Fibroblast of upper back skin (primary cell): Measurements from ENCODE around the gene DZIP1L.
"Not testable (repeated sequence)": the region's sequence is repeated elsewhere in the genome, so short reads cannot be mapped to it uniquely, and the experiment has no call there.

Experiments used
- DNase-seq: peaks from one replicate; pipeline ENCODE4 v3.0.0-alpha.2; 2013

DZIP1L gene, protein sequence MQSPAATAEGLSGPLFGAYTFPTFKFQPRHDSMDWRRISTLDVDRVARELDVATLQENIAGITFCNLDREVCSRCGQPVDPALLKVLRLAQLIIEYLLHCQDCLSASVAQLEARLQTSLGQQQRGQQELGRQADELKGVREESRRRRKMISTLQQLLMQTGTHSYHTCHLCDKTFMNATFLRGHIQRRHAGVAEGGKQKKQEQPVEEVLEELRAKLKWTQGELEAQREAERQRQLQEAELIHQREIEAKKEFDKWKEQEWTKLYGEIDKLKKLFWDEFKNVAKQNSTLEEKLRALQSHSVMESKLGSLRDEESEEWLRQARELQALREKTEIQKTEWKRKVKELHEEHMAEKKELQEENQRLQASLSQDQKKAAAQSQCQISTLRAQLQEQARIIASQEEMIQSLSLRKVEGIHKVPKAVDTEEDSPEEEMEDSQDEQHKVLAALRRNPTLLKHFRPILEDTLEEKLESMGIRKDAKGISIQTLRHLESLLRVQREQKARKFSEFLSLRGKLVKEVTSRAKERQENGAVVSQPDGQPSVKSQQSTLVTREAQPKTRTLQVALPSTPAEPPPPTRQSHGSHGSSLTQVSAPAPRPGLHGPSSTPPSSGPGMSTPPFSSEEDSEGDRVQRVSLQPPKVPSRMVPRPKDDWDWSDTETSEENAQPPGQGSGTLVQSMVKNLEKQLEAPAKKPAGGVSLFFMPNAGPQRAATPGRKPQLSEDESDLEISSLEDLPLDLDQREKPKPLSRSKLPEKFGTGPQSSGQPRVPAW

DNA sequence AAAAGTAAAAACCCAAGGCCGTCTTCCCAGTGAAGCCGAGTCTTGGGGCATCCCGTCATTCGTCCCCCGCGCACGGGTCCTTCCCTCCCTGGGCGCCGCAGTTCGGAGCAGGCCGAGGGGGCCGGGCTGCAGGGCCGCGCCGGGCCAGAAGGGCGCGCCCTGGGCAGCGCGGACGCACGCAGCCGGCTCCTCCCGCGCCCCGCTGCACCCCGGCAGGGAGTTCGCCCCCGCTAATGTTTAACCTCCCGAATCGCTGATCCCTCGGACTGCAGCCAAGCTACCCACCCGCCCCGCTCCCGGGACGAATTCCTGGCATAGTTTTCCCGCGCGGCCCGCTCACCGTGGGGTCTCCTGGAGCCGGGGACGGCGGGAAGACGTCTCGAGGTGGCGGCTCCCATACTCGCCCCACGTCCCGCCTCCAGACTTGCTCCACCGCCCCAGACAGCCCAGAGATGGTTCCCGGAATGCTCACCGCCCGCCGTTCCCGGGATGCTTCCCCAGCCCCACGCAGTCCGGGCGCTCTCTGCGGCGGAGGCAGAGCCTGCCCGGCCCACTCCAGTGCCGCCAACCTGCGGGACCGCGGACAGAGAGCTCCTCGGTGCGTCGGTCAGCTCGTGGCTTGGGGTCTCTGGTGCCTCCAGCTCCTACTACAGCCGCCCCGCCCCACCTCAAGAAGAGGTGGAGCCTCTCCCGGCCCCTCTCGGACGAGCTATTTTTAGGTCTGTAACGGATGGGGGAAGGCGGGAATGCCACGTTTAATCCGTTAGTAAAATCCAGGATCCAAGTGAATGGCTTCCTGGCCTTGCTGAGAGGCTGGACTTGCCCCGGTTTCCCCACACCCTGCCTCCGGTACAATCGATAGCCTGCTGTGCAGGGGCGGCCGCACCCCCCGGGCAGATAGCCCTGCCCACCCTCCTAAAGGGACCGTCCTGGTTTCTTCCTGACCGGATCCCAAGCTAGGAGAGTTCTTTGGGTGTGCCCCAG, at the start of gene DZIP1L:
Gene DZIP1L (minus strand): TSS at position 621 of the 984 bp plus-strand sequence. CDS start 11,637 bp downstream, outside the sequence.
- DNase-seq, result peak; percentile 87

DNA sequence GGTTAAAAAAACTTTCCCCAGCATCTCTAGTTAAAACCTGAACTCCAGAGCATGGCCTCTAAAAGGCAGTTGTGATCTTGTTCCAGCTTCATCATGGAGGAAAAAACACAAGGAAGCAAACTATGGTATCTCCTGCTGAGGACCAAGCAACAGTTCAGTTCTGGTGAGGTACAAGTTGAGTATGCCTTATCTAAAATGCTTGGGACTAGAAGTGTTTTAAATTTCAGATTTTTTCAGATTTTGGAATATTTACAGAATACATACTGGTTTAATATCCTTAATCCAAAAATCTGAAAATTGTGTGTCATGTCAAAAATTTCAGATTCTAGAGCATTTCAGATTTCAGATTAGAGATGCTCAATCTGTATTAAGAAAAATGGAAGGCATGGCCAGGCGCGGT, 49.7 kb upstream of the DZIP1L start:
- DNase-seq, result no peak

DNA sequence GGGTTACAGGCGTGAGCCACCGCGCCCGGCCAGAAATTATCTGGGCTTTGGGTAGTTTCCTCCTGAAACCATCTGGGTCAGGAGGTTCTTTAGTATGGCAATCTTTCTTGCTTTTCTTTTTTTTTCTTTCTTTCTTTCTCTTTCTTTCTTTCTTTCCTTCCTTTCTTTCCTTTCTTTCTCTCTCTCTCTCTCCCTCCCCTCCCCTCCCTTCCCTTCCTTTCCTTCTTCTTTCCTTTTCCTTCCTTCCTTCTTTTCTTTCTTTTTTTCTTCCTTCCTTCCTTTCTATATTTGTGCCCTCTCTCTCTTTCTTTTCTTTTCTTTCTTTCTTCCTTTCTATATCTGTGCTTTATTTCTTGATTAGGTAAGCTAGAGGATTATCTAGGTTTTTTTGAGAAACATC, 42.3 kb upstream of the DZIP1L start:
- no peak for DNase-seq

DNA sequence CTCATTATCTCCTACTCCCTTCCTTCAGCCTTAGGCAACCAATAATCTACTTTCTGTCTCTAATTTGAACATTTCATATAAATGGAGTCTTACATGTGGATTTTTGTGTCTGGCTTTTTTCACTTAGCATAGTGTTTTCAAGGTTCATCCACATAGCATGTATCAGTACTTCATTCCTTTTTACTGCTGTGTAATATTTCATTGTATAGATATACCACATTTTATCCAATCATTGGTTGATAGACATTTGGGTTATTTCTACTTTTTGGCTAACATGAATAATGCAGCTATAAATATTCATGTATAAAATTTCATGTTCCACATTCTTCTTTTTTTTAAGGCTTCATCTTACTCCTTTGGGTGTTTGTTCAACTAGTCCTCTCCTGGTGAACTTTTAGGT, 39.1 kb upstream of the DZIP1L start:
- no peak for DNase-seq

DNA sequence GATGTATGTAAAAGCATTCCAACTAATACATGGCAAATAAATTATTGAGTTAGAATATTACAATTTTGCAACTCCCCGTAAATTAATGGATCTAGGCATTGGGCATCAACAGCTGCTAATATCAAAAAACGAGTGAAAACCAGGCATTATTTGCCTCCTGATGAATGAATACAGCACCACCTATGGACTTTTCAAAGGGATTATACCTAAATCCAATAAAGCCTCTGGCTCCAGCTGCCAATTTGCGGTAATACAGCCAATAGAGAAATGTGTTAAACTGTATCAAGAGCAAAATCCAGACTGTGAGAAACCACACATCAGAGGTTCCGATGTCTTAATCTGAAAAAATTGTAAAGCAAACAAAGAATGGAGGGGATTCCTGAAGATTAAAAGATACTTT, 33.1 kb upstream of the DZIP1L start:
- DNase-seq, result no peak

DNA sequence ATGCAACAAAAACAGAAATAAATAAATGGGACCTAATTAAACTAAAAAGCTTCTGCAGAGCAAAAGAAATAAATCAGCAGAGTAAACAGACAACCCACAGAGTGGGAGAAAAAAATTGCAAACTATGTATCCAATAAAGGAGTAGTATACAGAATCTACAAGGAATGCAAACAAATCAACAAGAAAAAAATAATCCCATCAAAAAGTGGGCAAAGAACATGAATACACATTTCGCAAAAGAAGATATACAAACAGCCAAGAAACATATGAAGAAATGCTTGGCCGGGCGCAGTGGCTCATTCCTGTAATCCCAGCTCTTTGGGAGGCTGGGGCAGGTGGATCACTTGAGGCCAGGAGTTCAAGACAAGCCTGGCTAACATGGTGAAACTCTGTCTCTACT, 26.8 kb upstream of the DZIP1L start:
- DNase-seq, result not testable (repeated sequence)

DNA sequence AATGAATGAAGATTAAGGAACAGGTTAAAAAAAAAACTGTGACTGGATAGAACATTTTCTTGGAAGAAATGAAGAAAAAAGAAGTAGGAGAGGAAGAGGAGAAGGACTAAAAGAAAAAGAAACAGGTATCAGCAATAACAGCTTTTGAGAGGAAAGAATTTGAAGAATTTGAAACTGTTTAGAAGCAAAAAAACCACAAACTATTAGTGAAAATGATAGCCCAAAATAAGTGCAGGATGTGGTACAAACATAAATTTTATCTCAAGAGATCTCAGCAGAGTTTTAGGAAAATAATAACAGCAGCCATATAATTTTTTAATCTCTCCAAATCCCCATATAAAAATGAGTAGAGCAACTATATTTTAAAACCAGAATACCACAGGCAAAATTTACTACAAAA, 25.5 kb upstream of the DZIP1L start:
- no peak for DNase-seq

DNA sequence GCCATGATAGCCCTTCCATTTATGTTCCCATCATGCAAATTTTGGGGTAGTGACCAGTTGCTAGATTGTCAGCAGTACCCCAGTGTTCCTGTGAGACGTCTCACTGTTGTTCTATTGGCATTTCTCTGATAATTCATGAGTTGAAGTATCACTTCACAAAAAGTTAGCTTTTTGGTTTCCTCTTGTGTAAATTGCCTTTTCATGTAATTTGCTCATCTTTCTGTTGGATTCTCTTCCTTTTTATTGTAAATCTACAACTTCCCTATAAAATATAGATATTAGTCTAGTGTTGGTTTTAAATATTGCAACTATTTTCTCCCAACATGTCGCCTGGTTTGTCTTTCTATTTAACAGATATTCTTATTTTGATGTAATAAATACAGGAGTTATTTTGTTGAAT, 24.3 kb upstream of the DZIP1L start:
- no peak for DNase-seq

DNA sequence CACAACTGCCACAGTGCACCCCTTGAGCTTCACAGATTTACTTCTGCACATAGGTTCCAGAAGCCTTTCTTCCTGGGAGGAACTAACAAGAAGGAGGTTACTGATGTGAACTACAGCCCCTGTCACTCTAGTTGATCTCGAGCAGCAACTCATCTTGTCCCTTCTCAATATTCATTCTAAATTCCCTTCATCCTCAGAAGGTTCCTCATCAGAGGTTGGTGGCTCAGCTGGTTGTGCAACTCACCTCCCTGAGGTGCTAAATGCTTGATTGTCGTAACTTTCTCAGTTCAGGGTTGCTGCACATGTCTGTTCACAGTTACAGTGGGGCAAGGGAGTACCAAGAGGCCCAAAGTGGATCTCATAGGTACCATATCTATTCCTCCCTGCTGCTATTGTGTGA, 22.5 kb upstream of the DZIP1L start:
- DNase-seq, result no peak

DNA sequence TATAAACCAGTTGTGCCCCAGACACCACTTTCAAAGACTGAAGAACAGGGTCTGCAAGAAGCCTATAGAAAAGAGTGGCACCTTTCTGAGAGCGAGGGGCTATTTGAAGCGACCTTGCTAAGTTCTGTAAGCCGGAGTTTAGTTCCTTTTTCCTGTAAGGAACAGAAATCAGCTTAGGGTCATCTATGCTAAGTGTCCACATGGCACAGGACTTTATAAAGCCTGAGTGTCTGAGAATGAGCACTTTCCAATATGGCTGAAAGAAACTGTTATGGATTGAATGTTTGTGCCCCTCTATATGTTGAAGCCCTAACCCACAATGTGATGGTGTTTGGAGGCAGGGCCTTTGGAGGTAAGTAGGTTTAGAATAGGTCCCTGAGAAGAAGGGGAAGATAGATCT, 20.8 kb upstream of the DZIP1L start:
- no peak for DNase-seq

DNA sequence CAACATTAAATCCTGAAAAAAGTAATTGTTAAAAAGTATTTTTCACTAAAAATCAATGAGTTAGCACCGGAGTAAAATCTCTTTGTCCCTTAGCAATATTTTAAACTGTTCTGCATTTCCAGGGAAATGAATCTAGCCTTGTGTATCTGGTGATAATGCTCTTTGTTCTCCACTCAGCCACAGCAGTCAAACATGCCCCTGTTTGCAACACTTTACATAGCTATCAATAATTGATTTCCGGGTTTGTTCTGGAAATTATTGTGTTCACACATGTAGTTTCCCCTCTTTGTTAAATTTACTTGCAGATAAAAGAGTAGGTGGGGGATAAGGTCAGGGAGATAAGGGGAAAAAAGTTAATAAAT, 20.4 kb upstream of the DZIP1L start:
- DNase-seq, result no peak

DNA sequence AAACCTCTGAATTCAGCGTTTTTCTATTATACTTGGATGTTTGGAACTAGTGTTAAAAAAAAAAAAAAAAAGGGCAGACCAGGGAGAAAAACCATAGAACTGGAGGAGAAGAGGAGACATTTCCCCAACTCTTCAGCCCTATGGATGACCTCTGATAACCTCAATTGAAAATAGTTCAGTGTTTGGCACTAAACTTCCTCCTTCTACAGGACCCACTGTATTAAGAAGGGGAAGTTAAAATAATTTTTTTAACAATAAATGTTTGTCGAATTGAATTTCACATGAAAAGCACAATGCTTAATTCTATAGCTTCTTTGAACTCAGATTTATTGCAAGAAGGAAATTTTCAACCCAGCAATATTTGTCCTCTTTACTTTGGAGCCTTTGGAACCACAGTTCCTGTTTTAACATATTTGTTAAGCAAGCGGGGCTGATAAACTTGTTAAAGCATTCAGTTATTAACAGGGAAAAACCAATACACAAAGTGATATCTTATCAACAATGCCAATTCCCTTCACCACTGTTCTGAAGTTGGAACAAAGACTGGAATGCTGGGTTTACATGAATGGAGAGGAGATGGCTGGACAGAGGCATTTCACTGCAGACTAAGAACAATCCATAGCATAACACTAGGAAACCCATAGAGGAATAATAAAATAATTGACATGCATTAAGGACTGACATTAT, 19.9 kb upstream of the DZIP1L start:
- DNase-seq, result no peak

DNA sequence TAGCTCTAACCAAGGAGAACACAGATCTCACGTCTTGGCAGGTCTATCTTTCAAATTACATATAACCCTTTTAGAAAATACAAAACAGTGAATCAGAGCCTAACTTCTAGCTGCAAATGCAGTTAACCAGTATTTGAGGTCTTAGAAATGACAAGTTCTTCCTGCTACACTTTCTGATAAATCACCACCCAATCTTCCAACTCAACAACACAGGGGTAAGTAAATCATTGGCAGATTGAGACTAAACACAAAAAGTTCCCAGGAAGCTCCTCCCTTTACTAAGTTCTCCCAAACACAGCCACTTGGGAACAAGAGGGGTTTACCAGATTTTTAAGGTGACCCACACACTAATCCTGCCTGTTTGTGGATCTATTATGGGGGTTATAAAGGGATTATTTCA, 16.8 kb upstream of the DZIP1L start, which contains the start of gene A4GNT:
Gene A4GNT (minus strand): TSS at position 152 of the 400 bp plus-strand sequence. CDS start 1,134 bp downstream, outside the sequence.
- no peak for DNase-seq

DNA sequence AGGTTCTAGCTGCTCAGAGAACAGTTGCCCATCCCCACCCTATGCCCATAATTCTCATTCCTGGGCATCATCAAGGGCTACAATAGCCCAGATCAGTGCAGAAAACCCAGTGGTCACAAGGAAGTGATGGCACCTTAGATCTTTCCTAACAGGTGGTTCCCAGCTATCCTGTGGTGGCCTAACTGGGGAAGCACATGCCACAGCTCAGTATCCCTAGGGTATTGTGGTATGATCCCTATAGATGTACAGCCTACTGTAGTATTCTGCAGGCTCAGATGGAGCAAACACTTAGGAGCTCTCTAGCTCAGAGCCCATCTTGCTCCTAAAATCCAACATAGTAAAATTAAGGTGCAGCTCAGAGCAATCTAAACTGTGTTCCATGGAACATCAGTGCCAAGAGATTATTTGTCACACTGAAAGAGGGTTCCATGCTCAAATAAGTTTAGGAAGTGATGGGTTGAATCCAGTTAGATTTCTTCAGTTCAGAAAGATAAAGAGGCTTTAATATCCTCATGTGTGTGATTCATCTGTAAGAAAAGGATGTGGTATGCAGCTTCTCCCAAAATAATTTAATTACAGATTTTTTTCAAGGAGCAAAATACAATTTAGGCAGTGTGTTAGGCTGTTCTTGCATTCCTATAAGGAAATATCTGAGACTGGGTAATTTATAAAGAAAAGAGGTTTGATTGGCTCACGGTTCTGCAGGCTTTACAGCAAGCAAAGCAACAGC, 12.4 kb upstream of the DZIP1L start:
- no peak for DNase-seq

DNA sequence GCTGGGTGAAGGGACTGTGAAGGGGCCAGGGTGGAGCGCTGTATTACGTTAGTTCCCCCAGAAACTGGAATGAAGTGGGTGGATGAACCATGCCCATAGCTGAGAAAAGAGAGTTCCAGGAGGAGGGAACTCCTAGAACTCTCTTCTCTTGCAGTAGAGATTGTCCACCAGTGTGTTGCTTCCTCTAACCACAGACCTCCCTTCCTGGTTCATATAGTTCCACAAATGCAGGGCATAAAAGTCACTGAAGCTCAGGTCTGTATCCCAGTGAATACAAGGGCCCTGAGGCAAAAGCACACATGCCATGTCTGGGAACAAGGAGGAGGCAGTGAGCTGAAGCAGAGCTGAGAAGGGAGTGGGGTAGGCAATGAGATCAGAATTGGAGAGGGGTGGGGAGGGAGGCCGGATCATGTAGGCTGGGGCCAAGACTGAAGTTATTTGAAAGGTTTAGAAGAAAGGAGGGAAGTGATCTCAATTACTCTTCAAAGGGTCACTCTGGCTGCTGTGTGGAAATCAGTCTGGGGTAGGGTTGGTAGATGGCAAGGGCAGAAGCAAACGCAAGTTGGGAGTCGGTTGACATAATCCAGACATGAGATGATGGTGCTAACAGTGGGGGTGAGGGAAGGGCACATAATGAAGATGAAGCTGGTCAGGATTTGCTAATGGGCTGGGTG, 10.3 kb upstream of the DZIP1L start:
- no peak for DNase-seq

DNA sequence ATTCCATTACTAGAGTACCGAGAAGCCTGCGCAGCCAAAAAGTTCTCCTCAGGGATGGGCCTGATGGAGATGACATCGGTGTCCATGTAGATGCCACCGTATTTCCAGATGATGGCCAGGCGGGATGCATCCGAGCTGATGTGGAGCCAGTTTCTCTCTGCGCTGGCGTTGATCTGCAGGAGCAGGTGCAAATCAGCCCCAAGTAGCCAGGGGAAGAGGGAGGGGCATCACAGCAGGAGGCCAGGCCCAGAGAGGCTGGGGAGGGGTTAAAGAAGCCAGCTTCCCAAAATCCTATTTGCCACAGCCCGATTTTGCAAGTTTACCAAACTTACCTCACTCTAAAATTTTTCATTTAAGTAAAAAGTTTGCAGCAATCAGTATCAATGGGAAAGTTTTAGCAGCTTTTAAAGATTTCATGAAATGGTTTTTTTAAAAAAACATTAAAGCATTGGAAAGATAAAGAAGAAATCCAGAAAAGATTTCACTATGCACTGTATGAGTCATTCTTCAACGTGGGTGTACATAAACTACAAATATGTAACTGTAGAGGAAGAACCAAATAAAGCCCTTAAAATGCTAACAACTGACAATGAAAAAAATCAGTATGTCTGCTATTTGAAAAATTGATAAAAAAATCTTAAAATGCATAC, 9.4 kb upstream of the DZIP1L start:
- peak; percentile 41 for DNase-seq

DNA sequence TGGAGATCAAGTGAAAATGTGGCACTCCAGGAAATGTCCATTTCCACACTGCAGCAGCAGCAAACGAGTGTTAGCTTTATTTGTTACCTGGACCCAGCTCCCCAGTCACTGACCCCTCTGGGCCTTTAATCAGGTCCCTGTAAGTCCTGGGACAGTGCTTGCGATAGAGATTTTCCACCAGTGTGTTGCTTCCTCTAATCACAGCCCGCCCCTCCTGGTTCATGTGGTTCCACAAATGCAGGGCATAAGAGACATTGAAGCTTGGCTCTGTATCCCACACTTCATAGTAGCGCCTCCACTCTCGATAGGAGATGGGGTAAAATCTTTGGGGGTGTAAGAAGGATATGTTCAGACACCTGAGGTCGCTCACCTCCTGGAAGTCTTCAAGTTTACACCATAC, 8.8 kb upstream of the DZIP1L start:
- DNase-seq, result no peak

DNA sequence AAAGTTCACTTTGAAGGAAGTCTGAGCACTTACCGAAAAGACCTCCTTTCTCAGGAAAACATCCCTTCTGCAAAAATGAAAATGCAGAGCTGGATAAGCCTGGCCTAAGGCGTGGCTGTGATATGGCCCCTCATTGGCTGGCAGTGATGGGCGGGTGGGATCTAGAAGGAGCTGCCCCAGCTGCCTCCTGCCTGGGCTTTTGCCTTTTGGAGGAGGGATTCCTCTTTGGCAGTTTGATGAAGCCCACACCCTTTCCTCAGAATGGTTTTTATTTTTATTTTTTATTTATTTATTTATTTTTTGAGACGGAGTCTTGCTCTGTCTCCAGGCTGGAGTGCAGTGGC, 4.0 kb upstream of the DZIP1L start:
- DNase-seq, result no peak

DNA sequence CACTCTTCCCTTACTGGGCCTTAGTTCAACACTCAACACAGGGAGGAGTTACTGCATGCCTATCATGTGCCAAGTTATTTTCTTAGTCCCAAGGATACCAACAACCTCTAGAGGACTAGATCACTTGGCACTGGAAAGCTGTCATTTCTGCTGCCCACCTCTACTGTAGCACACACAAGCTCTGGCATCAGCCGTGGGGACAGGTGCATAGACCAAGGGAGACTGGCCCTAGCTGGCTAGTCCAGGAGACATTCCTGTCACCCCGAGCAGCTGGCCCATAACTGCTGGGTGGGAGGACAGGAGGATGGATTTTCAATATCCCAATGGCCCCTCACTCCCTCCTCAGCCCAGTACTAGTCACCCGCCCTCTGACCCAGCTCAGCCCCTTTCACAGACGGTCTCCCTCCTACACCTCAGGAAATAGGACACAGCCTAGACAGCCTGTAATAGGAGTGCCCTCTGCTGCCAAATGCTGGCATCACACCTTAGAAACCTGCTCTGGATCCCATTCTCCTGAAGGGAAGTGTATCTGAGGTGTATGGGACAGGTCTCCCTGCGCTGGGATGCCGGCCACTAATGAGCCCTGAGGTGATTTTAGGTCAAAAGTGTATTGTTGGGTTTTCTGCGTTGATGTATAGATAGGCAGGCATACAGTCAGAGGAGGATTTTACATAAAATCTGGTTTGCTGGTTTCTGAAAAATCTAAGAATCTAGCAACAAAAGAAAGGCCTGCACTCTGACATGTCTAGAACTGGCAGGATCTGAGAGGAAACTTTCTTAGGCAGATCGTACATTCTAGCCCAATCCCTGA, 3.4 kb upstream of the DZIP1L start:
- DNase-seq, result peak; percentile 71

DNA sequence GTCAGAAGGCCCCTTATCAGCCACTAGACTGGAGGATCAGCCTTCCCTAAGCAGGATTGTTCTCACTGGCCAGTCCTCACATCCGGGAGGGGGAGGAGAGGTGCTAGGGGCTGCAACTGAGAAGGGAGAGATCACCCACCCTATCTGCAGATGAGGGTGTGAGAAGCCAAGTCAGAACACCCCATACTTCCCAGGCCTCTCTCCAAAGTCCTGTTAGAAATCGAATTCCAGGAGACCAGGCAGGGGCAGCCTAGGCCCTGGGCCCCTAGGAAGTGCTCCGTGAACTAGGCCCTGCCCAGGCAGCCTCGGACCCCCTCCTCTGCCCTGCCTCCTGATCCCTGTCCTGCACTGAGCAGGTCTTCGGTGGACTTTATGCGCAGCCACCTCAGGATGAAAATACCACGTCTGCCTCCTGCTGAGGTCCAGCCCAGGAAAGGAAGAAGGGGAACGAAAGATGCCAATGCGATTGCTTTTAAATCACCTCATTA, 933 bp downstream of the DZIP1L start:
- peak; percentile 28 for DNase-seq
